ENCODE data around the gene MED26. TPM values are rescaled to one million over a fixed set of nuclear protein-coding genes. Genes with fewer than 3 reads are reported as not detected.

The MED26 gene
- total RNA-seq, 1 experiment from 2014 or later = 15.6 TPM

DNA sequence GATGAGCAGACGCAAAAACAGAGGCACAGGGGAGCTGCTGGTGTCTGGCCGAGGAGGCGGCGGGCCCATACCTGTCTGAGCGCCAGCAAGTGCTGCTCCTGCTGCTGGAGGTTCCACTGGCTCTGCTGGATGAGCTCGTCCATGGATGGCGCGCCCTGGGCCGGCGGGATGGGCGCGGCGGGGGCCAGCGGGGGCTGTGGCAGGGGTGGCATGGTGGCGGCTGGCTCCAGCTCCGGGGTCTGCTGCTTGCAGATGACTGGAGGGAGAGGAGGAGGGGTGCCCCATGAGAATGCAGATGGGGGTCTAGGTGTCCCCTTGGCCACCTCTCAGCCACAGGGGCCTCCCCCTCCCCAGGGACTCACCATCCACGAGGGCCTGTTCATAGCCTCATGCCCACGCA is 92.6 kb downstream of the MED26 start:
- H3K36me3 ChIP-seq (ENCODE audit: insufficient read depth, low read length, poor library complexity, severe bottlenecking) = peaks cover 80% of the 10 kb centered on the region
- CTCF ChIA-PET = interaction anchor here (0.5 kb wide), 1 partner anchor 8 kb away, joined by 3 read pairs; no protein-coding TSS in a partner anchor

DNA sequence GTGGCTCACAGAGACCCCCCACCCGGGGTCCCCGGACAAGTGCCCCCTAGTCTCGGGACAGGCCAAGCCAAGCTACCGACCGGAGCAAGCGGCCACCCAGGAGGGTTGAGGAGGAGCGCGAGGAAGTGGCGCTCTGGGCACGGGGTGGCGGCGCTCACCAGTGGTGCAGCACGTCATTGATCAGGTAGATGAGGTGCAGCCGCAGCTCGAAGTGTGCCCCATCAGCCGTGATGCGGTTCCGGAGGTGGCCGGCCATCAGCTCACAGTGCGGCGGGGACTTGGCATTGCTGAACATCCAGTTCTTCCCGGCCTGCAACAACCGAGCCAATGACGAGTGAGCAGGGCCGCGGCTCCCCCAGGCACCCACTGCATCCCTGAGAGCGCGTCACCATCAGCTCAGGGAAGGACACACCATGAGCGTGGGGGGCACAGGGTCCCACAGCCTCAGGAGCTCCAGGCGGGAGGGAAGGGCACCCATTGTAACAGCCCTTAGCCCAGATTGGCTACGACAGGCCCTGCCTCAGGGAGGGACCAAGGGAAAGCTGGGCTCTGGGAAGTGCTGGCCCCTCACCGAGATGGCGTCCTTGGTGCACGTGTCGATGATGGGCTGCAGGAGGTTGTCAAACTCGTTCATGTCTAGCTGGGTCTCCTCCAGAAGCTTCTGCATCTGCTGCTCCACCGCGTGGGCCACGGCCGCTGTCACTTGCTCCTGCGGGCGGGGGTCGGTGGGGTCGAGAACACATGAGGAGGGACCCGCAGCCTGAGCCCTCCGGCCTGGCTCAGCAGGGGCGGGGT is 95.4 kb downstream of the MED26 start:
- no TSS peak for BruUV-seq (replicated peaks)
- Histone ChIP-seq H3K4me1 (ENCODE audit: insufficient read depth, low read length, poor library complexity, severe bottlenecking) (no peaks in the 10 kb centered on the region), H3K9me3 (ENCODE audit: low read depth, low read length, poor library complexity, severe bottlenecking) (no peaks in the 10 kb centered on the region), H3K4me3 (ENCODE audit: low read depth, low read length, poor library complexity, severe bottlenecking) (no peak overlapping the region), H3K27ac (ENCODE audit: low read depth, low read length, poor library complexity, severe bottlenecking) (no peak overlapping the region), H3K36me3 (ENCODE audit: insufficient read depth, low read length, poor library complexity, severe bottlenecking) (peaks cover 91% of the 10 kb centered on the region), H3K27me3 (replicated peaks; ENCODE audit: insufficient read depth, low read depth, low read length, poor library complexity) (no peaks in the 10 kb centered on the region)
- intact Hi-C loops (cut with micrococcal nuclease; ENCODE audit: unreplicated experiment) = no loop called here
- no peak for DNase-seq (ENCODE audit: low spot score)
- TF ChIP-seq EZH2 (IDR thresholded peaks at IDR 0.05; ENCODE audit: borderline replicate concordance, low read depth, low read length, poor library complexity, severe bottlenecking) = no peak
- TF ChIP-seq, protein P1, sequence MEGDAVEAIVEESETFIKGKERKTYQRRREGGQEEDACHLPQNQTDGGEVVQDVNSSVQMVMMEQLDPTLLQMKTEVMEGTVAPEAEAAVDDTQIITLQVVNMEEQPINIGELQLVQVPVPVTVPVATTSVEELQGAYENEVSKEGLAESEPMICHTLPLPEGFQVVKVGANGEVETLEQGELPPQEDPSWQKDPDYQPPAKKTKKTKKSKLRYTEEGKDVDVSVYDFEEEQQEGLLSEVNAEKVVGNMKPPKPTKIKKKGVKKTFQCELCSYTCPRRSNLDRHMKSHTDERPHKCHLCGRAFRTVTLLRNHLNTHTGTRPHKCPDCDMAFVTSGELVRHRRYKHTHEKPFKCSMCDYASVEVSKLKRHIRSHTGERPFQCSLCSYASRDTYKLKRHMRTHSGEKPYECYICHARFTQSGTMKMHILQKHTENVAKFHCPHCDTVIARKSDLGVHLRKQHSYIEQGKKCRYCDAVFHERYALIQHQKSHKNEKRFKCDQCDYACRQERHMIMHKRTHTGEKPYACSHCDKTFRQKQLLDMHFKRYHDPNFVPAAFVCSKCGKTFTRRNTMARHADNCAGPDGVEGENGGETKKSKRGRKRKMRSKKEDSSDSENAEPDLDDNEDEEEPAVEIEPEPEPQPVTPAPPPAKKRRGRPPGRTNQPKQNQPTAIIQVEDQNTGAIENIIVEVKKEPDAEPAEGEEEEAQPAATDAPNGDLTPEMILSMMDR (conservative IDR thresholded peaks at IDR 0.05; ENCODE audit: low read depth, low read length) = no peak
- CTCF ChIA-PET = no interaction called here
- POLR2A ChIA-PET (ENCODE audit: low non-redundant PET) = no interaction called here

More for the DNA sequence above, 92.6 kb downstream of the MED26 start:
- no peaks in the 10 kb centered on the region for H3K27me3 ChIP-seq (replicated peaks; ENCODE audit: insufficient read depth, low read depth, low read length, poor library complexity)
- BruUV-seq (replicated peaks) = no TSS peak
- H3K9me3 ChIP-seq (ENCODE audit: low read depth, low read length, poor library complexity, severe bottlenecking) = no peaks in the 10 kb centered on the region
- H3K4me1 ChIP-seq (ENCODE audit: insufficient read depth, low read length, poor library complexity, severe bottlenecking) = no peaks in the 10 kb centered on the region
- no peak for TF ChIP-seq EZH2 (IDR thresholded peaks at IDR 0.05; ENCODE audit: borderline replicate concordance, low read depth, low read length, poor library complexity, severe bottlenecking)
- TF ChIP-seq, protein P1 (conservative IDR thresholded peaks at IDR 0.05; ENCODE audit: low read depth, low read length) = no peak
- no peak overlapping the region for H3K27ac ChIP-seq (ENCODE audit: low read depth, low read length, poor library complexity, severe bottlenecking)
- POLR2A ChIA-PET (ENCODE audit: low non-redundant PET) = no interaction called here
- DNase-seq (ENCODE audit: low spot score) = no peak
- intact Hi-C loops (cut with micrococcal nuclease; ENCODE audit: unreplicated experiment) = no loop called here
- no peak overlapping the region for H3K4me3 ChIP-seq (ENCODE audit: low read depth, low read length, poor library complexity, severe bottlenecking)

GRCh38 chr19:16531380-16531669 is 96.7 kb downstream of the MED26 start:
- intact Hi-C loops (cut with micrococcal nuclease; ENCODE audit: unreplicated experiment) = no loop called here
- H3K36me3 ChIP-seq (ENCODE audit: insufficient read depth, low read length, poor library complexity, severe bottlenecking) = peaks cover 100% of the 10 kb centered on the region
- ChIA-PET POLR2A (ENCODE audit: low non-redundant PET) (no interaction called here), CTCF (no interaction called here)
- no peaks in the 10 kb centered on the region for H3K4me1 ChIP-seq (ENCODE audit: insufficient read depth, low read length, poor library complexity, severe bottlenecking)
- DNase-seq (ENCODE audit: low spot score) = no peak
- no peak overlapping the region for H3K4me3 ChIP-seq (ENCODE audit: low read depth, low read length, poor library complexity, severe bottlenecking)
- no peaks in the 10 kb centered on the region for H3K9me3 ChIP-seq (ENCODE audit: low read depth, low read length, poor library complexity, severe bottlenecking)
- H3K27me3 ChIP-seq (replicated peaks; ENCODE audit: insufficient read depth, low read depth, low read length, poor library complexity) = no peaks in the 10 kb centered on the region
- no TSS peak for BruUV-seq (replicated peaks)
- H3K27ac ChIP-seq (ENCODE audit: low read depth, low read length, poor library complexity, severe bottlenecking) = no peak overlapping the region
- no peak for TF ChIP-seq EZH2 (IDR thresholded peaks at IDR 0.05; ENCODE audit: borderline replicate concordance, low read depth, low read length, poor library complexity, severe bottlenecking)
- TF ChIP-seq, protein P1 (conservative IDR thresholded peaks at IDR 0.05; ENCODE audit: low read depth, low read length) = no peak

All from A673 (cell line).